GM12891 (cell line): Measurements from ENCODE around the gene FAM114A2.

Experiments
- DNase-seq: peaks from one replicate; pipeline ENCODE4 v3.0.0; 2011; ENCODE audit warnings: low spot score; ENCODE audit not compliant: insufficient read length
- FAIRE-seq: peaks from 2 replicates; lab custom pipeline; 2011; peaks lifted over from hg19 to GRCh38; lab: Jason Lieb, UNC
- PAX5 ChIP-seq: IDR thresholded peaks from 2 replicates; pipeline ENCODE4 v1.6.1; 2011; ENCODE audit warnings: low read length, moderate library complexity, mild to moderate bottlenecking; ENCODE audit not compliant: insufficient read depth, severe bottlenecking
- POLR2A ChIP-seq: IDR thresholded peaks from 2 replicates; pipeline ENCODE4 v1.6.1; 2011; ENCODE audit warnings: low read depth, low read length, control low read depth
- POLR2AphosphoS5 ChIP-seq: IDR thresholded peaks from 2 replicates; pipeline ENCODE4 v1.6.1; 2011; ENCODE audit warnings: low read depth, low read length, control low read depth
- POU2F2 ChIP-seq: IDR thresholded peaks from 2 replicates; pipeline ENCODE4 v1.6.1; 2011; ENCODE audit warnings: low read depth, mild to moderate bottlenecking, control low read depth, low read length, moderate library complexity
- SPI1 ChIP-seq: IDR thresholded peaks from 2 replicates; pipeline ENCODE4 v1.6.1; 2011; ENCODE audit warnings: low read depth, low read length, control low read depth
- TAF1 ChIP-seq: IDR thresholded peaks from 2 replicates; pipeline ENCODE4 v1.6.1; 2011; ENCODE audit warnings: low read depth, low read length, control low read depth

Gene FAM114A2

DNA sequence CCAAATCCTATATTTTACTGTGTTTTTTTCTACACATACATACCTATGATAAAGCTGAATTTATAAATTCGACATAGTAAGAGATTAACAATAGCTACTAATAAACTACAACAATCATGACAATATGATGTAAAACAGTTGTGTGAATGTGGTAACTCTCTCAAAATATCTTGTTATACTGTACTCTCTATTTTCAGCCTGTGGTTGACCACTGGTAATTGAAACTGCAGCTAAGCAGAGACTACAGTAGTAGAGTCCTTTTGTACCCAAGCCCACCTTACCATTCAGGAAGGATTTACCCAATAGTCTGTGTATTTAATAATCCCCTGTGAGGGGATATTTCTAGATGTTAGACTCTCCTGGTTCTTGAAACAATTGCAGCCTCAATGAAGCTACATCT is 86.7 kb downstream of the FAM114A2 start:
- DNase-seq (no peak), FAIRE-seq (no peak)
- no peak for TF ChIP-seq PAX5
- TF ChIP-seq POLR2A, result no peak
- no peak for TF ChIP-seq POU2F2
- no peak for TF ChIP-seq SPI1
- no peak for TF ChIP-seq POLR2AphosphoS5

DNA sequence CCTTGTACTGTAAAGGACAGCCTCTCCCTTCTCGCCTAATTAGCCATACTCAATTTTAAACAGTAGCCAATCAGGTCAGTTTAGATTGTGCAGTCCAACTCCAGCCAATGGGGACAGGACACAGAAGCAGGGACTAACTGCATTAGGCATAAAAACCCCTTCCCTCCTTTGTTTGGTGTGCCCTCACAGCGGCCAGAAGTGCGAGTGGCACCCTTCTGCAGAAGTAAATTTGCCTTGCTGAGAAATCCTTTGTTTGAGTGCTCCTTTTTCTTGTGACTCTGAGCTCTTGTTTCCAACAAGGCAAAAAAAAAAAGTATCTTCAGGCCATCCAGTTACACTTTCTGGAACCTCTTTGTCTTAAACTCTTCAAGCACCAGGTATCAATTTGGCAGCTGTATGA is 97.4 kb downstream of the FAM114A2 start:
- no peak for FAIRE-seq
- DNase-seq, result no peak
- TF ChIP-seq POLR2A (no peak), TAF1 (no peak), PAX5 (no peak), POU2F2 (no peak), POLR2AphosphoS5 (no peak), SPI1 (no peak)
